NCI-H1694 treated with DMSO at 0.1 percent for 48 hours (cell line): ENCODE data around the gene ZNRF1.
"Not testable (repeated sequence)": the region's sequence is repeated elsewhere in the genome, so short reads cannot be mapped to it uniquely, and the experiment has no call there.

Source experiments
- DNase-seq: peaks from one replicate; lab custom pipeline; 2025; lab: John Stamatoyannopoulos, UW

Gene ZNRF1

DNA sequence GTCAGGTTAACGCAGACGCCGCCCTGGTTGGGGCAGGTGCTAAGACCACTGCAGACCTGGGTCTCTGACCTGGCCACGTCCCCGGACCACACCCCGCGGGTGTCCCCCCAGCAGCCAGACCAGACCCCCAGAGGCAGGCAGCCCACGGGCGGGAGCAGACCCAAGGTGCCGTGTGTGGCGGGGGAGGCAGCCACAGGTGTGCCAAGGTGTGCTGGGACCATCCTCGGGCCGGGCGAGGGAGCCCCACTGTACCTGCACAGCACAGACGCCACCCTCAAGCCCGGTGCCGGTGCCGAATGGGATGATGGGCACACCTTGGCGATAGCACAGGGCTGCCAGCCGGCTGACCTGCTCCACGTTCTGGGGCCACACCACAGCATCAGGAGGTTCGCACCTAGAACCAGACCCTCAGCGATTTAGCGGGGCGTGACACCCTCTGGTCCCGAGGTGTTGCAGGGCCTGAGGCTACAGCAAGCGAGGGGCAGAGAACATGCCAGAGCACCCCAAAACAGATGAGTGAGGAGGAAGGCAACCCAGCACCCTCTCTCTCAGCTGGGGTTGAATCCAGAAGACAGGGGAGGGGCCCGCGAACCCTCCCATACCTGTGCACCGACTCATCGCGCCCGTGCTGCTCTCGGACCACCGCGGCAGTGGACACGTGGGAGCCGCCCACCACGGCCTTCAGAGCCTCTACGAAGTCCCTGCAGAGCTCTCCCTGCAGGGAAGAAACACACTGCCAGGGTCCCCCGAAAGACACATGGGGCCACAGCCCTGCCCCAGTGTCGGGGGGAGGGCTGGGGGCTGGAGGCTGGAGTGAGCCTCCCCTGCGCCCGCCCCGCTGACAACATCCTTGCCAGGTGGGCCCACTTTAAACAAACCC is 116.4 kb downstream of the ZNRF1 start:
- DNase-seq, result no peak

DNA sequence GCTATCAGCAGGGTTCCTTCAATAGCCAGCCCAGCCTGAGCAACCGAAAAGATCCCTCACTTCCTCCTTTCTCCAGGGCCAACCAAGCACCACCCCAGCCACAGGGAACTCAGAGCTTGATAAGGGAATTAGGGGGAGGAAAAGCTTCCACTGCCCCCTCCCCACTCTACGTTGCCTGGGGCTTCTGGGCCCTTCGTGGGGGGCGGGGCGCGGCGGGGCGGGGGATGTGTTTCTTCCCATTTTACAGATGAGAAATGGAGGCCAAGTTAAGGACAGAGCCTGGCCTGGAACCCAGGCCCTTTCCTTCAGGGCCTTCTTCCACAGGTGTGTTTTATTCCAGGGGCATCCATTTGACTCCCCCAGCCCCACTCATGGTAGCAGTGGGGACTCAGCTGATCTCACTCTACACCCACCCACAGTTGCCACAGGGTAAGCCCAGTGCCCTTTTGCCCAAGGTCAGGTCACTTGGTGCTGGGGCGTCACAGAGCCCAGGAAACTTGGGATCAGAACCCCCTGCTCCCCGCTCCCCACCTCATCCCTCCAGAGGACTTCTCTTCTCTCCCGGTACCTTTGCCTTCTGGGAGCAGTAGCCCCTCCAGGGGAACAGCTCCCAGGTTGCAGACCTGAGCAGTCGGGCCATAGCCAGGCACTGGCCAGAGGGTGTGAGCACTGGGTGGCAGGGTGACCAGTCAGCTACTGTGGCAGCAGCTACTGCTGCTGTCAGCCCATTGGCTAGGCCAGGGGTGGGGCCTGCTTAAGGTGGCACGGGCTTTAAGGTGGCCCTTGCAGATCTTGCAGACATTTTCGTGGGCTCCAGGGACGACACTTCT is 117.5 kb downstream of the ZNRF1 start, which contains the start of gene LDHD:
Gene LDHD, minus strand, starts transcription at position 700 of the 830 bp plus-strand sequence. Its CDS starts 60 bp downstream, at position 640.
- no peak for DNase-seq

DNA sequence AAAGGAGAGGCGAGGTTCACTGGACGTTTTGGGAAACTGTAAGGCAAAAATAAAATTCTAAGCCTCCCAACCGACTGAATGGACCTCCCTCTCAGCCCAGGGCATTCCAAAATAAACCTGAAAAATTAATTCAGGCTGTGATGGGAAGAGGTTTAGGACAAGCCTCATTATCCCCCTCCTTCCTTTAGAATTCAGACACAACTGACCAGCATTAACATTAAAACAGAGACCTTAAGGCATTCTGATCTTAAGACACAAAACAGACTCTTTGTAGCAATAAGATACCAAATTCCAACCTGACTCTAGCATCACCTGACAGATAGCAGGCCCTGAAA is 118.1 kb downstream of the ZNRF1 start:
- no peak for DNase-seq

DNA sequence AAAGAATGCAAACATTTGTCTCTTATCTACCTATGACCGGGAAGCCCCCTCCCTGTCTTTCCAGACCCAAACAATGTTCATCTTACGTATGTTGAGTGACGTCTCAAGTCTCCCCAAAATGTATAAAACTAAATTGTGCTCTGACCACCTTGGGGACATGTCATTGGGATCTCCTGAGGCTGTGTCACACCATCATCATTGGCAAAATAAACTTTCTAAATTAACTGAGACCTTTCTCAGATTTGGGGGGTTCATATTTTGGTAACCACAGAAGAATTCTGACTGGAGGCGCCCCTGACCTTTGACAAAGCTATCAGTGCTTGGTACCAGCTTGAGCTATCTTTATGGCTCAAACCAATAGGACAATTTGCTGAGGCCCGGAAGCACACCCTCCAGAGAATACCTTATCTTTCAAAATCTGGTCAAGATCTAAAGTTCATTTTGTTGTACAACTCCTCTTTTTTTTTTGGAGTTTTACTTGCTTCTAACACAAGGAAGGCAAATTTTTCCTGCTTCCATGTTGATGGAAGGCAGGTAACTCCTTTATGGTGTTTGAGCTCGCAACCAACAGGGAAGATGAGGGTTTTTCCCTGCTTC is 120.2 kb downstream of the ZNRF1 start:
- no peak for DNase-seq

DNA sequence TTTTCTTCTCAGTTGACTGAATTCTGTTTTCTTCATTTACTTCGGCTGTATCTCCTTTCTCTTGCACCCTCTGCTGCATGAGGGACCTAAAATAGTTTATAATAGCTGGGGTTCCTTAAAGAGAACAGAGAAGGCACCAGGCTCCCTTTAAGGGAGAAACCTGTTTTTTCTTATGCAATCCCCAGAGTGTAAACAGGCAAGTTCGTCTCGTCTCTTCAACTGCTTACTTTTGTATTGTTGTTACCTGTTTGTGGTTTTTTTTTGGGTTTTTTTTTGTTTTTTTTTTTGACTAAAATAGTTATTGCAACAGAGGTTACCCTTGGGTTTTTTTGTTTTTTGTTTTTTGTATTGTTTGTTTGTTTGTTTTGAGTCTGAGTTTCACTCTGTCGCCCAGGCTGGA is 121.4 kb downstream of the ZNRF1 start:
- no peak for DNase-seq

DNA sequence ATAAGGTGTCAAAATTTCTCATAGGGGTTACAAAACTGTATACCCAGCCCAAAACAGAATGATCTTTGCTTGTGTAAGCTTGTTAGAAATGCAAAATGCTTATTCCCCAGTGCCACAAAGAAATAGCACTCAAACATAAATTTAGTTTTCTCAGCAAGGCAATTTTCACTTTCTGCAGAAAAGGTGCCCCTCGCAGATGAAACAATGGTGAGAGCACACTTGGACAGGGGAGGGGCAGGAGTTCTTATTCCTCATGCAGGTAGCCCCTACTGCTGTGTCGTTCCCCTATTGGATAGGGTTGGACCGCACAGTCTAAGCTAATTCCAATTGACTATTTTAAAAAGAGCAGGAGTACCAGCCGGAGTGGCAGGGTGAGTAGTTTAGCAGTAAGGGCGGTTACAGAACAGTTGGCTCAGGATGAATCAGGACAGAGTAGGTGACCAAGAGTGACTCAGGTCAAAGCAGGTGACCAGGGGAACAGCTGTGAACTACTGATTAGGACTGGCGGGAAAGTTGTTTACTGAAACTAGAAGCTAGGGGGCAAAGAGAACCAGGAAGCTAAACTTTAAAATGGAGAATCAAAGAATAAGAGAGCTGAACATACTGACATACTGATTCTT is 123.2 kb downstream of the ZNRF1 start:
- DNase-seq, result no peak

DNA sequence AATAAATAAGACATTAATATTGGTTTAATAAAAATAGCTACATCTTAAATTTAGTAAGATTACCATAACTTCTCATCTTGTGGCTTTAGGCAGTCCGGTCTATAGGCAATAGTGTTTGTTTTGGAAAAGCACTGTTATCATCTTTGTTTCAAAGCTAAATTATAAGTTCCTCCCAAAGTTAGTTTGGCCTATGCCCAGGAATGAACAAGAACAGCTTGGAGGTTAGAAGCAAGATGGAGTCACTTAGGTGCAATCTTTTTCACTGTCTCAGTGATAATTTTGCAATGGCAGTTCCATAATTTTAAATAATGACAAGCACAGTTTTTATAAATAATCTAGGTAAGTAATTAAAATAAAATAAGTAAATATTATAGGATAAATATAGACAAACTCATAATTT is 123.8 kb downstream of the ZNRF1 start:
- no peak for DNase-seq

DNA sequence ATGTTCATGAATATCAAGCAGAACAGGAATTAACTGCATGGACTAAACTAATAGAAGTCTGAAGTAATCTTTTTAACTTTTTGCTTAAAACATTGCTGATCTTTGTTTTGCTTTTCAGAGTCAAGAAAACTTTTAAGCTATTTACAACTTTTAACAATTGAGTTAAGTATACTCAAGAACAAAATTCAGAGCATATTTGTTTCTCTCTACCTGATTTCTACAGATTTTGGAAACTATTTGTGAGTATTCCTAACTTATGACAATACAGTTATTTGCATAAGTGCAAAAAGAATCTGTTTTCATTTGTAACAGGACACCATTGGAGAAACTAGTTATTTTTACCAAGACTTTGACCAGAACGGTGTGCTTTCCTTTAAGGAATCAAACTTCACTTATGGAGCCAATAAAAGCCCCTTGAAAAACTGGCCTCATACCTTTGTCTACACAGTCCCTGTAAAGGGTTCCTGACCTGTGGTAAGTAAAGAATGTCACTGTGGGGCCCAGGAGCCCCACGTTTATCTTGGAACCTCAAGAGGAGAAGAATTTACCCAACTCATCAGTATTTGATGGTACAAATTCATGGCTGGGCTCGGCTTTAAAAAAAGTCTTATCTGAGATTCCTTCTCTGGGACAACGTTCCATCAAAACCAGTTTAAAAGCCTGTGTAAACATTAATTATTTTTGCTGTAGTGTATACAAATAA is 129.0 kb downstream of the ZNRF1 start:
- DNase-seq, result no peak

DNA sequence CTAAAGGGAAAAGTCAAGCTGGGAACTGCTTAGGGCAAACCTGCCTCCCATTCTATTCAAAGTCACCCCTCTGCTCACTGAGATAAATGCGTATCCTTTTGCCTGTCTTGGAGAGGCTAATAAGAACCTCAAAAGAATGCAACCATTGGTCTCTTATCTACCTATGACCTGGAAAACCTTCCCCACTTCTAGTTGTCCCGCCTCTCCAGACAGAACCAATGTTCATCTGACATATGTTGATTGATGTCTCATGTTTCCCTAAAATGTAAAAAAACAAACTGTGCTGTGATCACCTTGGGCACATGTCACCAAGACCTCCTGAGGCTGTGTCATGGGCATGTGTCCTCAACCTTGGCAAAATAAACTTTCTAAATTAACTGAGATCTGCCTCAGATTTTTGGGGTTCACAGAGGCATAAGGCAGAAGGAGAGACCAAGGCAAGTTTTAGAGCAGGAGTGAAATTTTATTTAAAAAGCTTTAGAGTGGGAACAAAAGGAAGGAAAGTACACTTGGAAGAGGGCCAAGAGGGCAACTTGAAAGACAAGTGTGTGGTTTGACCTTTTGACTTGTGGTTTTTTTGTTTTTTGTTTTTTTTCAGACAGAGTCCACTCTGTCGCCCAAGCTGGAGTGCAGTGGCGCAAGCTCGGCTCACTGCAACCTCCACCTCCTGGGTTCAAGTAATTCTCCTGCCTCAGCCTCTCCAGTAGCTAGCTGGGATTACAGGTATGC is 130.8 kb downstream of the ZNRF1 start:
- not testable (repeated sequence) for DNase-seq

DNA sequence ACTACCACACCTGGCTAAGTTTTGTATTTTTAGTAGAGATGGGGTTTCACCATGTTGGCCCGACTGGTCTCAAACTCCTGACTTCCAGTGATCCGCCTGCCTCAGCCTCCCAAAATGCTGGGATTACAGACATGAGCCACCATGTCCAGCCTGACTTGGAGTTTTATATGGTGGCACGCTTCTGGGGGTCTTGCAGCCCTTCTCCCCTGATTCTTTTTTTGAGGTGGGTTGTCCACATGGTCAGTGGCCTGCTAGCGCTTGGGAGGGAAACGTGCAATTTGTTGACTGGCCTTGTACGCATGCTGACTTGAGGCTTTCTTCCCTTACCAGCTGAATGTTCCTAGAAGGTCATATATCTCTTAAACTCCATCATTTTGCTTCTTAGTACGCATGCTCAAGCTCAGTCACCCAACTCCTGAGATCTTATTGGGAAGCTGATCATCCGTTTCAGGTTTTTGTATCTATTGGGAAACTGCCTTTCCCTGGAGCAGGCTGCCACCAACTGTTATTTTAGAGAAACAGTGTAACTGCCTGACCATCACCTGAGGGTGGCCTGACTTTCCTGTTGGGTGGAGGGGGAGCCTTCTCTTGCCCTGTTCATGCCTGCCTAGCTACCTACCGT is 131.4 kb downstream of the ZNRF1 start:
- DNase-seq, result no peak

DNA sequence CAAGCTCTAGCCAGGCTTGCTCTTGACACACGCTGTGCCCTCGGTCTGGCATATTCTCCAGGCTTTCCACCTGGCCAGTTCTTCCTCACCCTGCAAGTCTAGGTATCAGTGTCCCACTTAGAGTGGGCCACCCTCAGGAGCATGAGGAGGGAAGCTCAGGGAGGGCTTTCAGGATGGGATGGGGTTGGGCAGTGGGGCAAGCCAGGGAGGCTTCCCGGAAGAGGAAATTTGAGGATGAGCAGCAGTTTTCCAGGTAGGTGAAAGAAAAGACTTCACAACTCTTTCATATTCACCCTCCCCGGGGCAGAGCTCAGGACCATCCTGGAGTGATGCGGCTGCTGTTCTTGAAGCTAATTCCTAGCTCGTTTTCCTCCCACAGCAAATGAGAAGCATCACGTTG is 132.3 kb downstream of the ZNRF1 start:
- DNase-seq, result no peak

DNA sequence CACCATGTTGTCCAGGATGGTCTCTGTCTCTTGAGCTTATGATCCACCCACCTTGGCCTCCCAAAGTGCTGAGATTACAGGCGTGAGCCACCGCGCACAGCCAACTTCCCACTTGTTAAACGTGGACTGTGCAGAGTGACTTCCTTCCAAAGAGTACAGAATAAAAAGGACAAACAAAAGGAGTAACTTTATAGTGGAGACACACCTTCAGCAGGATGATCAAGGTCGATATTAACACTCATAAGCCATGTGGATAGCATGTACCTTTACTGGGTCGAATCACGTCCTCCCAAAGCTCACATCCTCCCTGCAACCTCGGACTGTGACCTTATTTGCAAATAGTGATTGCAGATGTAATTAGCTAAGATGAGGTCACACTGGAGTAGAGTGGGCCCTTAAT is 139.4 kb downstream of the ZNRF1 start:
- no peak for DNase-seq

DNA sequence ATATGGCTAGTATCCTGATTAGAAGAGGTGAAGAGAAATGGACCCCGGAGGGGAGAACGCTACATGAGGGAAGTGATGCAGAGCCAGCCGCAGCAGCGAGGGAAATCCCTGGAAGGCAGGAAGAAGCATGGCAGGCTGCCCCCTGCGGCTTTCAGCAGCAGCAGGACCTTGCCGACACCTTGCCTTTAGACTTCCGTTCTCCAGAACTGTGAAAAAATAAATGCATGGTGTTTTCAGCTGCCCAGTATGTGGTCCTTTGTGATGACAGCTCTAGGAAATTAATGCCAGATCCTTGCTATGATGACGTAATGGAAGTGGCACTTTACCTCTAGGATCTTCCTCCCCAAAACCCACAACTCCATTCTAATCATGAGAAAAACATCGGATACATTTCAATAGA is 139.8 kb downstream of the ZNRF1 start:
- no peak for DNase-seq

DNA sequence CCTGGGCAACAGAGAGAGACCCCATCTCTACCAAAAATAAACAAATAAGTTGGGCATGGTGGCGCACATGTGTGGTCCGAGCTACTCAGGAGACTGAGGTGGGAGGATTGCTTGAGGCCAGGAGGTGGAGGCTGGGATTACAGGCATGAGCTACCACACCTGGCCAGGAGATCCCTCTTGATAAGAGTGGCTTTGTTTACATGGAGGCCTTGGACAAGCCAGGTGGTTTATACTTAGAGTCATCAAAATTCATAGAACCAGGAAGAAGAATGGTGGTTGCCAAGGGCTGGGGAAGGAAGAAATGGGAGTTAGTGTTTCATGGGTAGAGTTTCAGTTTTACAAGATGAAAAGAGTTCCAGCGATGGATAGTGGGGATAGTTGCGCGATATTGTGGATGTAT is 140.7 kb downstream of the ZNRF1 start:
- no peak for DNase-seq

DNA sequence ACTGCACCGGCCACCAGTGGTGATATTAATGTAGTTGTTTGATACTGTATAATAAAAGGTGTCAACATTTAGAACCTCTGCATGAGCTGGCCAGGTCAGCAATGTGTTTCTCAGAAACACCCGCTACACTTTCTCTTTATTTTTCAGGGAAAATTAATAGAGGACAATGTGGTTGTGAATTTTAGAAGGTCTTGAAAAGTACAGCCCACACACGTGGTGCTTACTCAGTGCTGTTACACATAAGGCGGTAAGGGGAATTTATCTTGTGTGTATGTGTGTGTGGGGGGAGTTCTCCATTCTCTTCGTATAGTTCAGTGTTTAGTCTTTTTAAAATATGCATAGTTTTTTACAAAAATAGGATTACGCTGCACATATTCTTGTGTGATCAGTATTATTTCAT is 145.1 kb downstream of the ZNRF1 start:
- no peak for DNase-seq

DNA sequence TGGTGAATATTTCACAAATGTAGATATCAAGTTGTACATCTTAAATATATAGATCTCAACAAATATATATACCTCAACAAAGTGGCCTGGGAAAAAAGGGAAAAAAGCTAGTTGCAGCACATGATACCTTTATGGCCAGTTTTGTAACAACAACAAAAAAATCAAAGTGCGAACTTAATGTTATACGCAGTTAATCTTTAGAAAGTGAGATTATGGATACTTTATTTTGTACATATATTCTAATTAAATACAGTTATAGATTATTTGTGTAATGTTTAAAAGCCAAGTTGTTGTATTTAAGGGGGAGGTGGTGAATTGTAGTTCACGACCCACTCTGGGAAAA is 149.1 kb downstream of the ZNRF1 start:
- no peak for DNase-seq

DNA sequence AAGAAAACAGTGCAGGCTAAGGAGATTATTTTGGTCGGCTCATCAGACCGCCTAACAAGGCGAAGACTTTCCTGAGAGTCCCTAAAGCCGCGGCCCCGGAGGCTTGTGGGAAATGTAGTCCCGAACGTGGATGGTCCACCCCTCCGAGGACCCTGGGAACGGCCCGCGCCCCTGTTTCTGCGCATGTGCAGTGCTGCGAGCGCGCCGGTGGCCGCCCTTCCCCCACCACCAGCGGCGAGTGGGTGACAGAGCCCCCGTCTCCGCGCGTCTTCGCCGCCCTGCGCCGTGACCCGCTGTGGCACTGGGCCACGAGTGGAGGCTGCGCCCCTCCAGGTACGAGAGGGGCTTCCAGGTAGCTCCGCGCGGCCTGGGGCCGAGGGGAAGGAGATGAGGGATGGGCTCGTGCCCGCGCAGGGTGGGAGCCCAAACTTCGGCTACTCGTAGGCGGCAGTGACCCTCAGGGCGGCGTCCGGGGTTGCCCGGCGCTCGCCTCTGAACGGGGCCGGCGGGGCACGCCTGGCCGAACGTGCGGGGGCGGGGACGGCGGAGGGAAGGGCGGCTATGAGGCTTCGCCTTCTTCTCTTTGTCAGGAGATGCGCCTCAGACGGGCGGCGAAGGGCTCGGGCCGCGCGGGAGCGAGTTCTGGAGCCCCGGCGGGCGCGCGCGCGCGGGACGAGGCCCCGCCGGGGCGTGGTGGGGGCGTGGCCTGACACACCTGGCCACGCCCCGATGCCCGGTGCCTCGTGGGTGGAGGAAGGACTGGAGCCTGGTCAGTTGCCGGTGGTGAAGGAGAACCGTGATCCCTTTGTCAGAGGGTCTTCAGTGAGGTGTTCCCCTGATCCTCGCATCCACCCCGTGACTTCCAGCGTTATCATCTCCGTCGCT is 149.7 kb downstream of the ZNRF1 start, which contains the start of gene ZFP1:
Gene ZFP1, plus strand, starts transcription at position 214 of the 885 bp plus-strand sequence. CDS start 4,428 bp downstream, outside the sequence.
- peak; percentile 73 for DNase-seq

DNA sequence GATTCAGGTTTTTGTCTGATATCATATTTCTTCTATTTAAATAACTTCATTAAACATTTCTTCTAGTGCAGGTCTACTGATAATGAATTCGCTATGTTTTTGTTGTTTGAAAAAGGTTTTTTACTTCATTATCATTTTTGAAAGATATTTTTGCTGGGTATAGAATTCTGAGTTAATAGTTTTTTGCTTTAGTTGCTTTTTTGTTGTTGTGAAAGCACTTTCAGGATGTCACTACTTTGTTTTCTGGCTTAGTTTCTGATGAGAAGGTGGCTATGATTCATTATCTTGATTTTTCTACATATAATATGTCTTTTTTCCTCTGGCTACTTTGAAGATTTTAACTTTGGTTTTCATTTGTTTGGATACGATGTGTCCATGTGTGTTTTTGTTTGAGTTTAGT is 153.0 kb downstream of the ZNRF1 start:
- no peak for DNase-seq

DNA sequence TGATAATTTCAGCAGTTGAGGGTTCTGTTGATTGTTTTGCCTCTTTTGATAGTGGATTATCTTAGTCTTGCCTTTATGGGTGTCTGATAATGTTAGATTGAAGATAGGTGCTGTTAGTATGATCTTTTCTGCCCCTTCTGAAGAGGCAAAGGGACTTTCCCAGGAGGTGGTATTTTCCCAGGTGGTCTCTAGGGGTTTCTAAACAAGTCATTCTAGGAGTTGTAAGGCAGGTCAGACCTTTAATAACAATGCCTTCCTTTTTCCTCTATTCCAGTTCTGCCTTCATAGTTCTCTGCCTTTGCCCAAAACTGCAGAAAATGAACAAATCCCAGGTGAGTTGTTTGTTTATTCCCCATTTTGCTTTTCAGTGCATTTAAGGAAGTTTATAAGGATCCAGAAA is 153.8 kb downstream of the ZNRF1 start:
- no peak for DNase-seq

DNA sequence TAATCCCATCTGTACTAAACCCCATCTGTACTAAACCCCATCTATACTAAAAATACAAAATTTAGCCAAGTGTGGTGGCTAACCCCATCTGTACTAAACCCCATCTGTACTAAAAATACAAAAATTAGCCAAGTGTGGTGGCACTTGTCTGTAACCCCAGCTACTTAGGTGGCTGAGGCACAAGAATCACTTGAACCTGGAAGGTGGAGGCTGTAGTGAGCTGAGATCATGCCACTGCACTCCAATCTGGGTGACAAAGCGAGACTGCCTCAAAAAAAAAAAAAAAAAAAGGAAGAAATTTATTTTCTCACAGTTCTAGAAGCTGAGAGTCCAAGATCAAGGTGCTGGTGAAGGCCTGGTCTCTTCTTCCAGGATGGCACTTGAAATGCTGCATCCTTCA is 161.6 kb downstream of the ZNRF1 start:
- no peak for DNase-seq
